H1 (cell line): ENCODE data around the gene SMYD3. TPM values are rescaled to one million over a fixed set of nuclear protein-coding genes. Genes with fewer than 3 reads are reported as not detected.

Experiments
- CTCF ChIA-PET: fragments of 300-600 bp; sonication (Branson Sonifier 250); formaldehyde crosslinking; loops from one replicate; lab custom pipeline; 2021; ENCODE audit not compliant: partially characterized antibody; lab: Charles Lee
- POLR2A ChIA-PET: fragments of 300-600 bp; sonication (Branson Sonifier 250); formaldehyde crosslinking; loops from one replicate; lab custom pipeline; 2021; ENCODE audit warnings: inconsistent platforms; ENCODE audit not compliant: partially characterized antibody; lab: Charles Lee
- DNase-seq, 2 experiments: peaks; one replicate each; pipeline versions ENCODE4 v3.0.0 to v3.0.0-alpha.2; 2010 to 2022; ENCODE audit warnings: low spot score in 2 of 2, low read depth in 1 of 2, mixed read lengths in 1 of 2
- FAIRE-seq: peaks from 2 replicates; lab custom pipeline; 2011; peaks lifted over from hg19 to GRCh38; lab: Jason Lieb, UNC
- H2AFZ ChIP-seq: 2 replicates; pipeline ENCODE4 v1.8.1; 2012; ENCODE audit warnings: low read length, inconsistent platforms
- H2AK5ac ChIP-seq: 2 replicates; pipeline ENCODE4 v1.6.1; 2013; ENCODE audit warnings: low read depth, low read length
- H2BK120ac ChIP-seq: replicated peaks from 2 replicates; pipeline ENCODE3; 2013; ENCODE audit warnings: low read depth, low read length, inconsistent platforms
- H2BK12ac ChIP-seq: 2 replicates; pipeline ENCODE4 v1.6.1; 2013; ENCODE audit warnings: low read depth, low read length
- H2BK15ac ChIP-seq: 2 replicates; pipeline ENCODE4 v1.6.1; 2013; ENCODE audit warnings: low read length
- H2BK20ac ChIP-seq: 2 replicates; pipeline ENCODE4 v1.6.1; 2013; ENCODE audit warnings: low read length
- H2BK5ac ChIP-seq: 2 replicates; pipeline ENCODE4 v1.6.1; 2013; ENCODE audit warnings: low read depth, low read length
- H3K14ac ChIP-seq: 2 replicates; pipeline ENCODE4 v1.6.1; 2013; ENCODE audit warnings: inconsistent platforms; ENCODE audit not compliant: insufficient read length
- H3K18ac ChIP-seq: 2 replicates; pipeline ENCODE4 v1.6.1; 2013; ENCODE audit warnings: low read length; ENCODE audit errors: extremely low read depth
- H3K23ac ChIP-seq: 2 replicates; pipeline ENCODE4 v1.6.1; 2013; ENCODE audit warnings: inconsistent platforms; ENCODE audit not compliant: insufficient read length
- H3K23me2 ChIP-seq: 2 replicates; pipeline ENCODE4 v1.6.1; 2013; ENCODE audit warnings: low read depth, low read length
- H3K27ac ChIP-seq: 2 replicates; pipeline ENCODE4 v1.6.1; 2011; ENCODE audit warnings: low read depth, low read length, inconsistent platforms
- H3K27me3 ChIP-seq, 4 experiments: replicated peaks in 1 of 4; 1 replicate in 1 of 4; 2 replicates in 3 of 4; pipeline versions ENCODE4 v1.6.1 to v1.8.1; 2011 to 2013; ENCODE audit warnings: low read length in 3 of 4, mild to moderate bottlenecking in 3 of 4, inconsistent platforms in 2 of 4, mixed read lengths in 2 of 4, moderate library complexity in 1 of 4; ENCODE audit not compliant: control insufficient read depth in 3 of 4, insufficient read depth in 3 of 4; ENCODE audit errors: extremely low read depth in 1 of 4
- H3K36me3 ChIP-seq, 4 experiments: 2 replicates each; pipeline versions ENCODE4 v1.6.1 to v1.8.1; 2011 to 2013; ENCODE audit warnings: mild to moderate bottlenecking in 4 of 4, low read length in 3 of 4, moderate library complexity in 2 of 4, control low read depth in 1 of 4, inconsistent platforms in 1 of 4; ENCODE audit not compliant: insufficient read depth in 4 of 4, control insufficient read depth in 2 of 4
- H3K4ac ChIP-seq: replicated peaks from 2 replicates; pipeline ENCODE3; 2013; ENCODE audit warnings: low read length, low read depth, mixed read lengths, inconsistent platforms; ENCODE audit not compliant: insufficient read length
- H3K4me1 ChIP-seq, 4 experiments: replicated peaks in 1 of 4; 1 replicate in 1 of 4; 2 replicates in 3 of 4; pipeline versions ENCODE4 v1.6.1 to v1.8.1; 2011 to 2013; ENCODE audit warnings: low read length in 3 of 4, inconsistent platforms in 2 of 4, mixed read lengths in 1 of 4; ENCODE audit not compliant: insufficient read depth in 4 of 4, control insufficient read depth in 3 of 4
- H3K4me2 ChIP-seq, 2 experiments: 2 replicates each; pipeline versions ENCODE4 v1.6.1 to v1.8.1; 2011 to 2013; ENCODE audit warnings: low read depth in 2 of 2, low read length in 2 of 2, control low read depth in 1 of 2, inconsistent platforms in 1 of 2, mild to moderate bottlenecking in 1 of 2; ENCODE audit not compliant: insufficient read depth in 1 of 2
- H3K4me3 ChIP-seq, 4 experiments: fragments of 200-600, 300-600 bp in 1 of 4; sonication (generic), shearing (Covaris generic), sonication (Bioruptor Twin) in 1 of 4; 2 replicates each; pipeline versions ENCODE4 v1.5.1 to v1.8.1; 2011 to 2016; ENCODE audit warnings: low read length in 4 of 4, low read depth in 3 of 4, control low read depth in 2 of 4, inconsistent platforms in 2 of 4, mild to moderate bottlenecking in 2 of 4, mixed read lengths in 1 of 4, moderate library complexity in 1 of 4; ENCODE audit not compliant: insufficient read depth in 2 of 4; ENCODE audit errors: extremely low read depth in 1 of 4
- H3K56ac ChIP-seq: replicated peaks from 2 replicates; pipeline ENCODE3; 2013; ENCODE audit warnings: low read depth, mild to moderate bottlenecking, mixed read lengths, low read length, inconsistent platforms; ENCODE audit not compliant: insufficient read length
- H3K79me1 ChIP-seq: 2 replicates; pipeline ENCODE4 v1.6.1; 2013; ENCODE audit warnings: low read depth, low read length, control low read depth
- H3K79me2 ChIP-seq, 2 experiments: 2 replicates each; pipeline versions ENCODE4 v1.6.1 to v1.8.1; 2012 to 2013; ENCODE audit warnings: low read length in 2 of 2, mild to moderate bottlenecking in 2 of 2, inconsistent platforms in 1 of 2; ENCODE audit not compliant: insufficient read depth in 2 of 2, control insufficient read depth in 1 of 2
- H3K9ac ChIP-seq, 4 experiments: replicated peaks in 1 of 4; 1 replicate in 1 of 4; 2 replicates in 3 of 4; pipeline versions ENCODE4 v1.6.1 to v1.8.1; 2011 to 2013; ENCODE audit warnings: low read depth in 3 of 4, low read length in 3 of 4, control low read depth in 2 of 4, mild to moderate bottlenecking in 2 of 4, moderate library complexity in 2 of 4, inconsistent platforms in 1 of 4; ENCODE audit errors: extremely low read depth in 1 of 4
- H3K9me3 ChIP-seq, 2 experiments: 2 replicates each; pipeline versions ENCODE4 v1.6.1 to v1.8.1; 2012 to 2013; ENCODE audit warnings: mild to moderate bottlenecking in 2 of 2, moderate library complexity in 2 of 2, control low read depth in 1 of 2, inconsistent platforms in 1 of 2, low read depth in 1 of 2, low read length in 1 of 2, mixed read lengths in 1 of 2; ENCODE audit not compliant: insufficient read depth in 2 of 2
- H4K20me1 ChIP-seq, 2 experiments: replicated peaks in 1 of 2; 2 replicates each; pipeline versions ENCODE3 to v1.8.1; 2011 to 2013; ENCODE audit warnings: inconsistent platforms in 2 of 2, low read length in 2 of 2, mild to moderate bottlenecking in 1 of 2; ENCODE audit not compliant: insufficient read depth in 2 of 2, control insufficient read depth in 1 of 2
- H4K5ac ChIP-seq: 2 replicates; pipeline ENCODE4 v1.6.1; 2013; ENCODE audit warnings: low read length, low read depth, mixed read lengths, inconsistent platforms; ENCODE audit not compliant: insufficient read length
- H4K8ac ChIP-seq: 2 replicates; pipeline ENCODE4 v1.8.0; 2013; ENCODE audit warnings: mild to moderate bottlenecking, moderate library complexity, low read length, inconsistent platforms; ENCODE audit not compliant: insufficient read depth; ENCODE audit errors: extremely low read depth
- H4K91ac ChIP-seq: replicated peaks from 2 replicates; pipeline ENCODE3; 2013; ENCODE audit warnings: low read length, mixed read lengths, inconsistent platforms; ENCODE audit not compliant: insufficient read length
- POLR2AphosphoS5 ChIP-seq: IDR thresholded peaks from 2 replicates; pipeline ENCODE4 v1.6.1; 2011; ENCODE audit warnings: low read depth, low read length
- TCF12 ChIP-seq: IDR thresholded peaks from 2 replicates; pipeline ENCODE4 v1.6.1; 2011; ENCODE audit warnings: low read depth, mild to moderate bottlenecking, low read length
- WGBS, 2 experiments: shearing (Covaris generic) in 1 of 2; methylation state at CpG; one replicate each; pipeline versions ENCODE4 v1.1.6 to v1.1.7; 2013 to 2015; ENCODE audit warnings: low lambda C conversion rate in 2 of 2, mixed read lengths in 2 of 2, inconsistent platforms in 1 of 2, low coverage in 1 of 2, missing lambda C conversion rate in 1 of 2; ENCODE audit not compliant: insufficient replicate concordance in 2 of 2, insufficient coverage in 1 of 2, insufficient read length in 1 of 2; ENCODE audit errors: extremely low coverage in 1 of 2, missing lambda C conversion rate in 1 of 2; 5-methylcytosine and 5-hydroxymethylcytosine counted together
- polyA plus RNA-seq, 7 experiments: library from polyadenylated mRNA; depleted of rRNA in 3 of 7; stranded (reverse) in 5 of 7; unstranded in 2 of 7; fragments of >200 nt in 5 of 7; fragments of 200-250 nt in 2 of 7; gene quantifications; 1 replicate in 5 of 7; 2 replicates in 1 of 7; 4 replicates in 1 of 7; pipeline versions ENCODE4 v1.2.1 to v1.2.3, GENCODE V29; 2011 to 2013; ENCODE audit warnings: missing spikeins in 2 of 7, mixed read lengths in 2 of 7
- total RNA-seq: library from RNA; stranded (reverse); fragmentation: NEBNext Ultra II Directional; extraction: Animal tissue kit (Norgen Biotek cat#: 25700); gene quantifications from 2 replicates; pipeline ENCODE4 v1.2.1, GENCODE V29; 2021

SMYD3 gene
- total and polyA plus RNA-seq, 2 of the 8 experiments (the other 6 are each of a cell fraction or from before 2014, with no cell fraction given) = 17.3 to 25.4 TPM

DNA sequence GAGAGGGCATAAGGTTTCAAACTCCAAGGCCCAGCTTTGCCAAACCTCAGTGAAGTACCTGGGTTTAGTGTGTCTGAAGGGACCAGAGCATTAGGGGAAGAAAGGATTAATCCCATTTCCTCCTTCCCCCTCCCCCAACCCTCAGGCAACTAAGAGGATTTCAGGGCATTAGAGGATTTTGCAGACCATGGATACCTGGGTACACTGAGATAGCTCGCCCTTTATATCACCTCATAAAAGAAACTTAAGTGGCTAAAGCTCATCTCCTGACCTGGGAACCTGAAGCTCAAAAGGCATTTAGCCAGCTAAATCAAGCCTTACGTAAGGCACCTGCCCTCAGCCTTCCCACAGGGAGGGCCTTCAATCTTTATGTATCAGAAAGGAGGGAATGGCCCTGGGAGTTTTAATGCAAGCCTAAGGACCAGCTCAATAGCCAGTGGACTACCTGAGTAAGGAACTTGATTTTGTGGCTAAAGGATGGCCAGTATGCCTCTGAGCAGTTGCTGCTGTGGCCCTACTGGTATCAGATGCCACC, 26.4 kb upstream of the SMYD3 start:
- Histone ChIP-seq H3K4ac (no peak overlapping the region), H2BK20ac (no peak overlapping the region), H3K27ac (no peak overlapping the region), H3K23ac (no peak overlapping the region), H4K20me1 (no peaks in the 10 kb centered on the region), H3K4me2 (no peak overlapping the region), H2BK120ac (no peak overlapping the region), H3K4me1 (no peaks in the 10 kb centered on the region), H4K5ac (no peak overlapping the region), H2BK5ac (no peak overlapping the region), H3K4me3 (no peak overlapping the region), H3K79me2 (no peaks in the 10 kb centered on the region), H4K8ac (no peak overlapping the region), H2AK5ac (no peak overlapping the region), H3K79me1 (no peaks in the 10 kb centered on the region)
- no peak for FAIRE-seq
- CTCF ChIA-PET = interaction anchor here (0.9 to 1.4 kb wide), 3 partner anchors 11 to 28 kb away, joined by 3 read pairs; no protein-coding TSS in a partner anchor
- POLR2A ChIA-PET = interaction anchor here (0.8 kb wide), 1 partner anchor 11 kb away, joined by 3 read pairs; no protein-coding TSS in a partner anchor
- no peak for TF ChIP-seq TCF12
- no peak for TF ChIP-seq POLR2AphosphoS5
- TF ChIP-seq, all 59 proteins: peak for 0
- no peak overlapping the region for H3K14ac ChIP-seq
- H3K36me3 ChIP-seq = no peaks in the 10 kb centered on the region
- H2BK12ac ChIP-seq = no peak overlapping the region
- no peak overlapping the region for H3K18ac ChIP-seq
- no peak overlapping the region for H2AFZ ChIP-seq
- no peak overlapping the region for H4K91ac ChIP-seq
- H2BK15ac ChIP-seq = no peak overlapping the region
- H3K27me3 ChIP-seq = no peaks in the 10 kb centered on the region
- 70% methylated on average over 2 of the region's 2 CpGs; no CpG with 5 or more reads in 1 of the 2 experiments for WGBS, 2 experiments
- H3K56ac ChIP-seq = no peak overlapping the region
- no peaks in the 10 kb centered on the region for H3K23me2 ChIP-seq
- DNase-seq = no peak
- H3K9me3 ChIP-seq = peaks cover 9 to 10% of the 10 kb centered on the region in 2 experiments
- no peak overlapping the region for H3K9ac ChIP-seq
